Calu3 (cell line): ENCODE data around the gene TMEM244. TPM values are rescaled to one million over a fixed set of nuclear protein-coding genes. Genes with fewer than 3 reads are reported as not detected.
"Not testable (repeated sequence)": the region's sequence is repeated elsewhere in the genome, so short reads cannot be mapped to it uniquely, and the experiment has no call there.

Source experiments
- BruUV-seq: library from RNA; stranded (reverse); fragments of 400-500 nt; replicated peaks from 2 replicates; lab custom pipeline; 2021; lab: Mats Ljungman, UMichigan
- CTCF ChIA-PET: fragments of 300-600 bp; sonication (Branson Sonifier 250); formaldehyde crosslinking; loops from one replicate; lab custom pipeline; 2022; ENCODE audit warnings: antibody characterized with exemption; lab: Charles Lee
- DNase-seq: peaks from one replicate; pipeline ENCODE4 v3.0.0; 2022
- H3K27ac Mint-ChIP-seq: one replicate; pipeline ENCODE4 v1.8.0; 2022; ENCODE audit warnings: mixed read lengths; ENCODE audit not compliant: unreplicated experiment
- H3K27me3 Mint-ChIP-seq: one replicate; pipeline ENCODE4 v1.8.0; 2022; ENCODE audit warnings: mixed read lengths; ENCODE audit not compliant: unreplicated experiment
- H3K36me3 Mint-ChIP-seq: one replicate; pipeline ENCODE4 v1.8.0; 2022; ENCODE audit warnings: mild to moderate bottlenecking, moderate library complexity, mixed read lengths; ENCODE audit not compliant: insufficient read depth, unreplicated experiment
- H3K4me1 Mint-ChIP-seq: one replicate; pipeline ENCODE4 v1.8.0; 2022; ENCODE audit warnings: mild to moderate bottlenecking, low read depth, mixed read lengths; ENCODE audit not compliant: unreplicated experiment
- H3K4me3 Mint-ChIP-seq: one replicate; pipeline ENCODE4 v1.8.0; 2022; ENCODE audit warnings: mild to moderate bottlenecking, low read depth, moderate library complexity, mixed read lengths; ENCODE audit not compliant: unreplicated experiment
- H3K9me3 Mint-ChIP-seq: one replicate; pipeline ENCODE4 v1.8.0; 2022; ENCODE audit warnings: low read depth, mixed read lengths; ENCODE audit not compliant: unreplicated experiment
- CTCF ChIP-seq: fragments of 200-600 bp; IDR thresholded peaks from one replicate; pipeline ENCODE4 v1.8.0; 2022; ENCODE audit warnings: antibody characterized with exemption; ENCODE audit not compliant: unreplicated experiment
- intact Hi-C: fragments of 100-400 bp; cut with micrococcal nuclease; formaldehyde crosslinking; loops from one replicate; pipeline ENCODE4 v1.10.0; 2022; ENCODE audit not compliant: unreplicated experiment
- total RNA-seq: library from RNA; stranded (reverse); gene quantifications from 2 replicates; pipeline ENCODE4 v1.2.3, GENCODE V29; 2022

The TMEM244 gene
- total RNA-seq, 1 experiment from 2014 or later: not detected

GRCh38 chr6:129817821-129818220, 43.3 kb downstream of the TMEM244 start:
- Mint-ChIP-seq H3K4me1 (peaks cover 14% of the 10 kb centered on the region), H3K9me3 (no peaks in the 10 kb centered on the region), H3K27ac (no peak overlapping the region), H3K4me3 (no peak overlapping the region), H3K27me3 (no peaks in the 10 kb centered on the region), H3K36me3 (no peaks in the 10 kb centered on the region)
- CTCF ChIA-PET: no interaction called here
- no peak for TF ChIP-seq CTCF
- BruUV-seq: no TSS peak
- DNase-seq: no peak
- intact Hi-C loops: no loop called here

DNA sequence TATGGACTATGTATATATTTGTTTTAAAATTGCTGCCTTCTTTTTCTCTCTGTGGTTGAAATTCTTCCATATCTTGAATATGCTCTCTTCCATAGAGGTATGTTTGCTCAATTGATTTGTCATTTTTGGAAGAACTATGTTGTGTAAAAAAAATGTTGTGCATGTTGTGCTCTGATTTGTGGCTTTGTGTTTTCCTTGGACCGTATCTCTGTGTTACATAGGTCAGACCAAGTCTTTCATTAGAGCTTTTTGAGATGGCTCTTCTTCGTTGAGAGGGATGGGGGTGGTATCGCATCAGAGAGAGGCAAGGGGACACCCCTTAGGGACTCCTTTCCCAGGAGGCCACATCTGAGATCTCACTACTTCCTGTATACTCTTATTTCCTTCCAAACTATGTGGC, 43.8 kb downstream of the TMEM244 start:
- no peak overlapping the region for H3K27ac Mint-ChIP-seq
- intact Hi-C loops: no loop called here
- no peaks in the 10 kb centered on the region for H3K27me3 Mint-ChIP-seq
- H3K36me3 Mint-ChIP-seq: no peaks in the 10 kb centered on the region
- peaks cover 14% of the 10 kb centered on the region for H3K4me1 Mint-ChIP-seq
- BruUV-seq: no TSS peak
- no peak for TF ChIP-seq CTCF
- no peak overlapping the region for H3K4me3 Mint-ChIP-seq
- no peaks in the 10 kb centered on the region for H3K9me3 Mint-ChIP-seq
- no peak for DNase-seq
- CTCF ChIA-PET: no interaction called here

DNA sequence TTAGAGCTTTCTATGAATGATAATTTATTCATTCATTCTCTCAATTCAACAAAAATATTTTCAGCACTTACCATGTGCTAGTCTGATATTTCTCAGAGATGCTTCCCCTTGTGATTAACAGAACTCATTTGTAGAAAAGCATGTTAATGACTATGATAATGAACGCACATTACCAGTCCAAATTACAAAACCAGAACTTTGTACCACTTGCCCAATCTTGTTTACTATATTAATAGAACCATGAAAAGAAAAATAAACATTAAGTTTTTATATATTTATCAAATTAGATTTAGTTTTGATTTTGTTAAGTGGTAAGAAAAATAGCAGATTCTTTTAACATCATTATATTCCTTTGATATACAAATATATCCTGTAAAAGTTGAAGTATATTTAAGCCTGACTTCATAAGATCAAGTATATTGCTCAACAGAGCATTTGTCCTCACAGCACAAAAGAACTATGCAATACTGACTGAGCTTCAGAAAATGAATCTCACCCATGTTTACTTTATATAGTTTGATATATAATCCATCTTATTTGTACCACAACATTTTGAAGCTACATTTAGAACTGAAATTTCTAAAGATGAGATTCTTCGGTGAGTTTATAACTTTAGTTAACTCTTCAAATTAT, 48.9 kb downstream of the TMEM244 start:
- H3K27me3 Mint-ChIP-seq: peaks cover 9% of the 10 kb centered on the region
- no peak overlapping the region for H3K4me3 Mint-ChIP-seq
- CTCF ChIA-PET: no interaction called here
- TF ChIP-seq CTCF: no peak
- no peaks in the 10 kb centered on the region for H3K36me3 Mint-ChIP-seq
- intact Hi-C loops: no loop called here
- H3K27ac Mint-ChIP-seq: no peak overlapping the region
- H3K4me1 Mint-ChIP-seq: peaks cover 8% of the 10 kb centered on the region
- no peak for DNase-seq
- BruUV-seq: no TSS peak
- no peaks in the 10 kb centered on the region for H3K9me3 Mint-ChIP-seq

DNA sequence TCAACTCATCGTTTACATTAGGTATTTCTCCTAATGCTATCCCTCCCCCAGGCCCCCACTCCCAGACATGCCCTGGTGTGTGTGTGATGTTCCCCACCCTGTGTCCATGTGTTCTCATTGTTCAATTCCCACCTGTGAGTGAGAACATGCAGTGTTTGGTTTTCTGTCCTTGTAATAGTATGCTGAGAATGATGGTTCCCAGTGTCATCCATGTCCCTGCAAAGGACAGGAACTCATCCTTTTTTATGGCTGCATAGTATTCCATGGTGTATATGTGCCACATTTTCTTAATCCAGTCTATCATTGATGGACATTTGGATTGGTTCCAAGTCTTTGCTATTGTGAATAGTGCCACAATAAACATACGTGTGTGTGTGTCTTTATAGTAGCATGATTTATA, 54.0 kb downstream of the TMEM244 start:
- CTCF ChIA-PET, H3K27ac Mint-ChIP-seq, BruUV-seq: not testable (repeated sequence)

DNA sequence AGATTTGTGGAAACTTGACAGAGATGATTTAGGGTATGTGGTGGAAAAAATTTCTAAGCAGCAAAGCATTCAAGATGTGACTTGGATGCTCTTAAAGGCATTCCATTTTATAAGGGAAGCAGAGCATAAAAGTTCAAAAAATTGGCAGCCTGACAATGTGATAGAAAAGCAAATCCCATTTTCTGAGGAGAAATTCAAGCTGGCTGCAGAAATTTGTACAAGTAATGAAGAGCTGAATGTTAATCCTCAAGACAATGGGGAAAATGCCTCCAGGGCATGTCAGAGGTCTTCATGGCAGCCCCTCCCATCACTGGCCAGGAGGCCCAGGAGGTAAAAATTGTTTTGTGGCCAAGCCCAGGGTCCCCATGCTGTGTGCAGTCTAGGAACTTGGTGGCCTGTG, 58.2 kb downstream of the TMEM244 start:
- H3K36me3 Mint-ChIP-seq, H3K4me3 Mint-ChIP-seq, DNase-seq, H3K27ac Mint-ChIP-seq, H3K4me1 Mint-ChIP-seq, H3K9me3 Mint-ChIP-seq, BruUV-seq, CTCF ChIA-PET, intact Hi-C loops: not testable (repeated sequence)
- peaks cover 17% of the 10 kb centered on the region for H3K27me3 Mint-ChIP-seq

More for the DNA sequence above, 54.0 kb downstream of the TMEM244 start:
- H3K36me3 Mint-ChIP-seq, H3K4me1 Mint-ChIP-seq, intact Hi-C loops, H3K4me3 Mint-ChIP-seq, DNase-seq, H3K9me3 Mint-ChIP-seq: not testable (repeated sequence)
- H3K27me3 Mint-ChIP-seq: peaks cover 19% of the 10 kb centered on the region
